Measurements from ENCODE around the gene ACOT2.
"Not testable (repeated sequence)": the region's sequence is repeated elsewhere in the genome, so short reads cannot be mapped to it uniquely, and the experiment has no call there.

ACOT2 gene

GRCh38 chr14:73569185-73569958 is at the start of gene ACOT2:
TSS of gene ACOT2 (plus strand) at chr14:73569213. CDS start at chr14:73569241, 28 bp downstream.
- peak; percentile 92 for DNase-seq

DNA sequence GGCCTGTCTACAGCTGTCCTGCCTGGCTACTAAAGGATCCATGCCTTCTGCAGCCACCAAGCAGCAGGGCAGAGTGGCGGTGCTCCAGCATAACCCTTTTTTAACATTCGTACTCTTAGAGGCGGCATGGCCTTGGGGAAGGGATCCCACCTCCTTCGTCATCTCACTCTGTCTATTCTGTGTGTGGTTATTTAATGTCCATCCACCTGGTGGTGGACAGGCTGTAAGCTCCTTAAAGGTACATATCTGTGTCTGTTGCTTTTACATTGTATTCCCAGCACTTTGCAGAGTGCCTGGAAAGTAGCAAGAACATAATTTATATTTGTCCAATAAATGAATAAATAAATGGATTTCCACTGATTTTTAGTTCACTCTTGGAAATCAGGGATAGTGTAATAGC is 47.8 kb upstream of the ACOT2 start:
- DNase-seq: no peak

DNA sequence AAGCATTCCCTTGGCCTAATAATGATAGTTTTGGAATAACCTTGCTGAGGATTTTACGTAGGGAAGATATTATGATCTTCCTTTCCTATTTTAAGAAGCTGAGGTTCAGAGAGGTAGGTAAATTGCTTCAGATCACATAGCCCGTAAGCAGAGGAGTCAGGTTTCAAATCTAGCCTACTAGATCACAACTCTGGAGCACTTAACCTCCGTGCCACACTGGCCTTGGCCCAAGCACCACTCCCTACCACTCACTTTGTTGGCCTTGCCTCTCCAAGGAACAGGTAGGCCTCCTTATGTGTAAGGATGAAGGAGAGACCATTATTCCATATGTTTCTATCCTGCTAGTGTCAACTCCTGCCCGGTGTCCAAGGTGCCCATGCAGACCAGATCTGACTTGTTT is 44.5 kb upstream of the ACOT2 start:
- DNase-seq: no peak

GRCh38 chr14:73526036-73526984 is 42.7 kb upstream of the ACOT2 start:
- no peak for DNase-seq

DNA sequence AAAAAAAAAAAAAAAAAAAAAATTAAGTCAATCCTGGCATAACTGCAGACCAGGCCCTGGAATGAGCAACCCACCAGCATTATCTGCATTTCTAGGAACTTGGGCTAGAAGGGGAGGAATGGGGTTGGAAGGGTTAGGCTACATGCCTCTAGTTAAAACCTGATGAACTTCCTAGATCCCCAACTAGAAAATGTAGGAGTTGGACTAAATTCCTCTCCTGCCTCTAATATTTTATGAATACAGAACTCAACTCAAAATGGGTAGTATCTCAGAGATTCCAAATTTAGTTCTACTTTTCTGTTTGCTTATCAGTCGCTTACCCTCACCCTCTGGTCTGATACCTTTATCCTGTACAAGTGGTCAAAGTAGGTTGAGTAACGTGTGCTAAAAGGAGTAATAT is 39.7 kb upstream of the ACOT2 start:
- not testable (repeated sequence) for DNase-seq

GRCh38 chr14:73531971-73532370 is 37.0 kb upstream of the ACOT2 start:
- not testable (repeated sequence) for DNase-seq

DNA sequence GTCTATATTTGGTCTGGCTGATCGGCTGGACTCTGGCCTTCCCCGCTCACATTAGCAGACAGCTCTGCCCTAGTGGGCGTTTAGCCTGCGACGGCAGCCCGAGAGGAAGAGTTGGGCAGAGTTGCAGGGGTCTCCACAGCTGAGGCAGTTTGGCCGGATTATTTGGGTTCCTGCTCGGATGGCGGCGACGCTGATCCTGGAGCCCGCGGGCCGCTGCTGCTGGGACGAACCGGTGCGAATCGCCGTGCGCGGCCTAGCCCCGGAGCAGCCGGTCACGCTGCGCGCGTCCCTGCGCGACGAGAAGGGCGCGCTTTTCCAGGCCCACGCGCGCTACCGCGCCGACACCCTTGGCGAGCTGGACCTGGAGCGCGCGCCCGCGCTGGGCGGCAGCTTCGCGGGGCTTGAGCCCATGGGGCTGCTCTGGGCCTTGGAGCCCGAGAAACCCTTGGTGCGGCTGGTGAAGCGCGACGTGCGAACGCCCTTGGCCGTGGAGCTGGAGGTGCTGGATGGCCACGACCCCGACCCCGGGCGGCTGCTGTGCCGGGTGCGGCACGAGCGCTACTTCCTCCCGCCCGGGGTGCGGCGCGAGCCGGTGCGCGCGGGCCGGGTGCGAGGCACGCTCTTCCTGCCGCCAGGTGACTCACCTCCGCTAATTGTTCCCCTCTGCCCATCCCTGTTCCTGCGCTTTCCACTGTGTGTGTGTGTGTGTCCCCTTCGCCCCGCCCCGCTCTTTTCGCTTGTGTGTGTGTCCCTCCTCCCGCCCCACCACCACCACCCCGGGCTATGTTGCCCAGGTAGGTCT is 31.6 kb upstream of the ACOT2 start:
- peak; percentile 58 for DNase-seq

GRCh38 chr14:73539017-73539416 is 30.0 kb upstream of the ACOT2 start:
- not testable (repeated sequence) for DNase-seq

- DNase-seq: not testable (repeated sequence)
These were observed 26.1 kb upstream of the ACOT2 start for GRCh38 chr14:73542961-73543360.

DNA sequence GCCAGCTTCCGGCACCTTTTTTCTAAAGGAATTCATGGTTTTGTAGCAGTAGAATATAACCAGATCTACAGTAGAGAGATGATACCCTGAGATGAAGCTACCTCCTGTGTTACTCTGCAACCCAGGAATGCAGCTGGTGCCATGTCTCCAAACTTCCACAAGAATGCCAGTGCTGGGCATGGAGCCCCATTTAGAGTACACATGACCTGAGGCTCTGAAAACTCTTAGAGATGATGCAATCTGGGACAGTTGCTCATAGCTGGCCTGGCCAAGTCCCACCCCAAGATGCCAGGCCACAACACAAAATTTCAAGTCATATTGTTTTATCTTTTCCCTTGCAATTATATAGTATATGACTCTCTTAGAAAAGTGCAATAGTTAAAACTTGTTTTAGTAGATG is 23.7 kb upstream of the ACOT2 start:
- not testable (repeated sequence) for DNase-seq

DNA sequence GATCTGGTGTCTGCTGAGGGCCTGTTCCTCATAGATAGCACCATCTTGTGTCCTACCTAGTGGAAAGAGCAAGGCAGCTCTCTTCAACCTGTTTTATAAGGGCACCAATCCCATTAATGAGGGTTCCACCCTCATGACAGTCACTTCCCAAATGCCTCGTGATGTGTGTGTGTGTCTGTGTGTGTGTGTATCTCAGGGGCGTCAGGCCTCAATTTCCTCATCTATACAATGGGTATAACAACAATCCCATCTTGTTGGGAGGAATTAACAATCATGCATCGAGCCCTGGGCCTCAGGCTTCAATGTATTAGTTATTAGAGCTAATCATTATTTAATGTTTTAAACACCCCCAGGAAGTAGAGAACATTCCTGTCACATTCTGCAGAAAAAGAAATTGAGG is 19.9 kb upstream of the ACOT2 start:
- not testable (repeated sequence) for DNase-seq

GRCh38 chr14:73549889-73550524 is 19.0 kb upstream of the ACOT2 start:
- DNase-seq: not testable (repeated sequence)

GRCh38 chr14:73553845-73554244 is 15.2 kb upstream of the ACOT2 start:
- no peak for DNase-seq

- DNase-seq: not testable (repeated sequence)
These were observed 11.8 kb upstream of the ACOT2 start for GRCh38 chr14:73557201-73557600.

- DNase-seq: not testable (repeated sequence)
These were observed 10.8 kb upstream of the ACOT2 start for GRCh38 chr14:73558238-73558637.

GRCh38 chr14:73562256-73562655 is 6.8 kb upstream of the ACOT2 start:
- not testable (repeated sequence) for DNase-seq

GRCh38 chr14:73562696-73563095 is 6.3 kb upstream of the ACOT2 start:
- not testable (repeated sequence) for DNase-seq

DNA sequence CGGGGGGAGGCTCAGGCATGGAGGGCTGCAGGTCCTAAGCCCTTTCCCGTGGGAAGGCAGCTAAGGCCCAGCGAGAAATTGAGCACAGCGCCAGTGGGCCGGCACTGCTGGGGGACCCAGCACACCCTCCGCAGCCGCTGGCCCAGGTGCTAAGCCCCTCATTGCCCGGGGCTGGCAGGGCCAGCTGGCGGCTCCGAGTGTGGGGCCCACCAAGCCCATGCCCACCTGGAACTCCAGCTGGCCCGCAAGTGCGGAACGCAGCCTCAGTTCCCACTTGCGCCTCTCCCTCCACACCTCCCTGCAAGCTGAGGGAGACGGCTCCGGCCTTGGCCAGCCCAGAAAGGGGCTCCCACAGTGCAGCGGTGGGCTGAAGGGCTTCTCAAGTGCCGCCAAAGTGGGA is 2.6 kb upstream of the ACOT2 start:
- not testable (repeated sequence) for DNase-seq

DNA sequence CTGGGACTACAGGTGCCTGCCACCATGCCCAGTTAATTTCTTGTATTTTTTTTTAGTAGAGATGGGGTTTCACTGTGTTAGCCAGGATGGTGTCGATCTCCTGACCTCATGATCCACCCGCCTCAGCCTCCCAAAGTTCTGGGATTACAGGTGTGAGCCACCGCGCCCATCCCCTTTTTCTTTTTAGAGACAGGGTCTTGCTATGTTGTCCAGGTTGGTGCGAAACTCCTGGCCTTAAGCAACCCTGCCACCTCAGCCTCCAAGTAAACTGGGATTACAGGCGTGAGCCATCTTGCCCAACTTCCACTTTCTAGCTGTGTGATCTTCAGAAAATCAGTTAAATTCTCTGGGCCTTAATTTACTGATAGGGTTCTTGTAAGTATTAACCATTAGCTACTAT is 2.1 kb upstream of the ACOT2 start:
- not testable (repeated sequence) for DNase-seq

- no peak for DNase-seq
These were observed 1.7 kb upstream of the ACOT2 start for GRCh38 chr14:73567358-73567757.

DNA sequence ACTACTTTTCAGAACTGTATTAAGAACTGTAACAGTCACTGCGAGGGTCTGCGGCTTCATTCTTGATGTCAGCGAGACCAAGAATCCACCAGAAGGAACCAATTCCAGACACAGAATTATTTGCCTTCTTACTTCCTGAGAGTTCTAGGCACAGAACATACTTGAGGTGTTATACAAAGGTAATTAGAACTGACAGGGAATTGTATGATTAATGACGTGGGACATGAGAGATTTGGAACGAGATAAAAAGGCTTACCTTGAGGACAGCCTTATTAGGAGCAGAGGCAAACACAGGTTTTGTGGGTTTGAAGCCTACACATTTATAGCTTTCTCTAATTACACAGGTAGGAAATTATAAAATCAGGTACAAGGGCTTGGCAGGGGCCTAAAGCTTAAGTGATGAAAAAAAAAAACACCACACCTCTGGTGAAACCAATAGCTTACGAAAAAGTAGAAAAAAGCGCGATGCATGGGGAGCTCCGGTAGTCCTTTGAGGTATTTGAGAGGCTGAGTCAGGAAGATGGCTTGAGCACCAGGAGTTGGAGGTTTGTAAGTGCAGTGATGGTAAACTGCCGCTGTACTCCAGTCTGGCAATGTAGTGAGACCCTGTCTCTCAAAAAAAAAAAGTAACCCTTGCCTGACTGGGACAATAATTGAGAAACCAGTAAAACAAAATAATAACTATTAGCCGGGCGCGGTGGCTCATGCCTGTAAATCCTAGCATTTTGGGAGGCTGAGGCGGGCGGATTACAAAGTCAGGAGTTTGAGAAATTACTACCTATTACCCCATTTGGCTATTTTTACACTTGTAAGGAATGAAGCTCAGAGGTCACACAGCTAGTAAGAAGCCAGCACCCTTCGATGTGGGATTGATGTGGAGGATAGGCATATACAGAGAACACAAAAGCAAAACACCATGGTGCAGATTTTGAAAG is 795 bp upstream of the ACOT2 start:
- no peak for DNase-seq
